NOMO-1 treated with dmso at 0.1 percent for 144 hours (cell line): ENCODE results near the gene NRG3.

ENCODE experiments used
- DNase-seq: peaks from one replicate; lab custom pipeline; 2025; ENCODE audit not compliant: unreplicated experiment; lab: John Stamatoyannopoulos, UW

The NRG3 gene

DNA sequence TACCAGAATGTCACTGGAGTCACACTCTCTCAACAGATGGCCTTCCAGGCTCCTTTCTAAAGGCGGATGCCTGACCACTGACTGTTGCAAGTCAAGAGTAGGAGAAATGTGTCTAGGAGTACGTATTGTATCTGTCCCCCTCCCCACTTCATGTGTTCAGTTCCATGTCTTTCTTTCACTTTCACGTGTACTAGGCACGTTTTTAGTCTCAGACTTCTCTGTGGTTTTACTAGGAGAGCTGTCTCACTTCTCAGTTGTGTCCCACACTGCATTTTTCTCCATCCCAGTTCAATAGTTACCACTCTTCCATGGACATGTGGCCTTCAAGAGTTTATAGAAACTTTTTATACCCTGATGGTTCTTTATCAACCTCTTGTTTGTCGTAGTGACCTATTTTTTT, 893.0 kb downstream of the NRG3 start:
- DNase-seq: no peak

DNA sequence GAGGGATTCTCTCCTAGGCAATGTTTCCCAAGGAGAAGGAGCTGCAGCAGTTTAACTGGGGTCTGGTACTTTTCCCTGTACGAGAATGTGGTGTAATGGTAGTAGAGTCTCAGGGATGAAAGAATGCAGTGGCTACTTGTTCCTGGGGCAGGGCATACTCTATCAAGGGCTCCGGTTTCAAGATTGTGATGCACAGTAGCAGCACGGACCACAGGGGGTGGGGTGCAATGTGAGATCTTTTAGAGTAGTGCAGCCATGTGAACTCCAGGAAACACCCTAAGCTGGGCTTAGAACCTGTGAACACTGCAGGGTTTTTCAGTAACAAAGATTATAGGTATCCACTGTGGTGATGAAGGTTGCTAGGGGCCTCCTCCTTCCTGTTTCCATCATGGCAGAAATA, 903.9 kb downstream of the NRG3 start:
- no peak for DNase-seq

DNA sequence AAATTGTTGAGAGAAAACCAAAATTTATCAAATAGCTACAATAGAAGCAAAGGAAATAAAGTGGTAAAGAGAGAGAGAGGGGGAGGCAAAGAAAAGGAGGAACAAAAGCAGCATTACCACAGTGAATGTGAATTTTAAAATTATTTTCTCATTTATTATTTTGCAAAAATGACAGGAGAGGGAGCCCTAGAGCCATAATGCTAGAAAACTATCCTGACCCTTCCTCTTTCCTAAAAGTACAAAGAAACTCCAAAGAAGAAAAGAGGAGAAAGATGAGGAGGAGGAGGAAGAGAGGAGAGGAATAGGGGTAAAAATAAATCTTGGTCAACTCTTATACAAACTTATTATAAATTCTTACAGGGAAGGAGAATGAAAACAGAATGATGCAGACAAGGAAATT, 921.5 kb downstream of the NRG3 start:
- DNase-seq: no peak

DNA sequence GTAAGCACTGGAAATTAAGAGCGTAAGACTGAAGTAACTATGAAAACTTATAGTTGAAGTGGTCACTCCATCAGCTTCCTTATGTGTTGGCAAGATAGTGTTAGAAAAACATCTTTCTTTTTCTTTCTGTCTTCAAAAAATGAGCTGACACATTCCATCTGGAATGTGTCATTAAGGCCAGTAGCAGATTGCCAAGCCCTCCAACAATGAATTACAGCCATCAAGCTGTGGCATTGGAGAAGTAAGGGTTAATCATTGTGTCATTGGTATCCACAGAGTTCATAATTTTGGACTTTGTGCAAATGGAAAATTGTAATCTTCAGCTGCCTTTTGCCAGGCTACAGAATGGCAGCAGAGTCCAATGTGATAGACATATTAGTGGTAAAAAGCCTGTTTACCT, 926.3 kb downstream of the NRG3 start:
- no peak for DNase-seq

DNA sequence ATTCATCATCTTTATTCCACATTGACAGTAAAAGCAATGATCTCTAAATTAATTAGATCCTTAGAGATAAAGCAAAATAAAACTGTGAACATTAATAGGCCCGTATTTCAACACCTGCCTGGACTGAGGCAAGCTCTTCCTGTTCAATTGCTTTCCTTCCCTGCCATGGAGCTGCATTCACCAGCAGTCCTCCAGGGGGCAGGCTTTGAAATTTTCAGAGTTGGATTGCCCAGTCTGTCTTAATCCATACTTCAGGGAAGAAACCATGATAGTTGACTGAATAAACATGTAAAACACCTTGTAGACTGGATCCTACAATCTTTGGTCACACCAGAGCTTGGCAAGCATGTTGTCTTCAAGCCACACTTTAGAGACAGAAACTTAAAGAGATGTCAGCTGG, 936.6 kb downstream of the NRG3 start:
- no peak for DNase-seq

DNA sequence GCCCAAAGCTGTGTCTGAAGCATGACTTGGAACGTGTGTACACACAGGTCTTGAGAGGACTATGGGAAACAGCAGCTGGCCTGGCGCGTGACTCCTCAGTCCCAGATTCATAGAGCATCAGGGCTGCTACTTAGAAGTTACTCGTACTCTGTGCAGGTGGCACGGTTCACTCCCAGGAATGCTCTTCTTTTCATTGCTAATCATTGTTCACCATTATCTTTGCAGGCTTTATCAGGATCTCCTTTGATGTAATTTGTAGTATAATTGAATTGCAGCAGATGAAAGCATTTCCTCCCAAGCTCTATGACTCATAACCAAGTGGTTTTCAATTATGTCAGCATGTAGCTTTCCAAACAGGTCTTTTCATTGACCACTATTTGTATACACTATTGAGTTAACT, 938.9 kb downstream of the NRG3 start:
- DNase-seq: no peak

DNA sequence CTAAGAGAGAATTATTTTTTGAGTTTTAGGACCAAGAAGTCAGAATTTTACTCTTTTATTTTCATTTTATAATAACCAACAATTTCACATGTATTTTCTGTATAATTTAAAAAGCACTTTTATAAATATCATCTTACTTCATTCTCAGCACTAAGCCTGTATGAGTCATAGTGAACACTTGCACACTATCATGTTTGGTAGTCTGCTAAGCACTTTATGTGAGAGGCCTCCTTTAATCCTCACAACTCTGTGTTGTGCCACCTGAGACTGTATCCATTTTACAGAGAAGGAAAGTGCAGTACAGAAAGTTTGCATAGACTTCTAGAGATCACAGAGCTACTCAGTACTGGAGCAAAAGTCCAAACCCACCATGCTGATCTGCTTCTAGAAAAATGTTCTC, 939.6 kb downstream of the NRG3 start:
- DNase-seq: no peak

DNA sequence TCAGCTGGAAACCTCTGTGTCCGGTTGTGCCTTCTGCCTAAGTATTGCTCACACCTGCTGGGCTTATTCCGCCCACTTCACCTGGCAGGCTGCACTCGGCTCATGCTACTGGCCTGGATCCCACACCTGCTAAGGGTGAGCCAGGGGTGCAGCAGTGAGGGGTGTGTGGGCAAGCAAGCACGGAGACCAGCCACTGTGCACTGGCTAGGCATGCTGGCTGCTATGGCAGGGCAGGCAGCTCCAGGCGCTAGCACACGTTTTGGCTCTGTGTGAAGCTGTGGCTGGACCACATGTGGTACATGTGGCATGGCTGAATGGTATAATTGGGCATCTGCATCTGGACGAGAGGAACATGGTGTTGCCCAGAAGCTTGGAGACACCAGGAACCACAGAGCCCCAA, 940.7 kb downstream of the NRG3 start:
- no peak for DNase-seq

DNA sequence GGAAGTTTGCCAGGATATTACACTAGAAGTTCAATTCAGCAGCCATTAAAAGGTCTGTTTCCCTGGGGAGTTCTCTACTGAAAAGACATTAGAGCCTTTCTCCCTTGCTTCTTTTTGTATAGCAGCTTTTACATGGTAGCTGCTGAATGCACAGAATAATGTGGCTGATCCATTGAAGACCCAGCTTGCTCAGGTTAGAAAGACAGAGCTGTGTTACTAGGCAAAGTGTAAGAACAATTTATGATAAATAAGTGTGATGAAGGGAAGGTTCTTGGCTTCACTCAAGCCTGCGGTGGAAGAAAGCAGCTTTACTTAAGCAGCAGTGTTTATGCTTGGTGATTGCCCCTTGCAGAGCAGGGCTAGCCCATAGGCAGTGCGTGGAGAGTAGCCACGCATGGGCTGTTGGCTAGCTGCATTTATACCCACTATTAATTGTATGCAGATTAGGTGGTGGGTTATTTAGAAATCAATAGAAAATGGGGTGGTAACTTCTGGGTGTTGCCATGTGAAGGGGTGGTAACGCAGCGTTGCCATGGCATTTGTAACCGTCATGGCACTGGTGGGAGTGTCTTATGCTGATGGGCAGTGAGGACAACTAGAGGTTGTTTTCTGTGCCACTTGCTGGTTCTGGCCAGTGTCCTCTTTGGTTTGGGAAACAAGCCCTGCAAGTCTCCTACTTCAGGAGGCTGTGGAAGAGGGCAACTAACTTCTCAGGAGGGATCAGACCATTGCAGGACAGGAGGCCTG, 942.9 kb downstream of the NRG3 start:
- DNase-seq: no peak

DNA sequence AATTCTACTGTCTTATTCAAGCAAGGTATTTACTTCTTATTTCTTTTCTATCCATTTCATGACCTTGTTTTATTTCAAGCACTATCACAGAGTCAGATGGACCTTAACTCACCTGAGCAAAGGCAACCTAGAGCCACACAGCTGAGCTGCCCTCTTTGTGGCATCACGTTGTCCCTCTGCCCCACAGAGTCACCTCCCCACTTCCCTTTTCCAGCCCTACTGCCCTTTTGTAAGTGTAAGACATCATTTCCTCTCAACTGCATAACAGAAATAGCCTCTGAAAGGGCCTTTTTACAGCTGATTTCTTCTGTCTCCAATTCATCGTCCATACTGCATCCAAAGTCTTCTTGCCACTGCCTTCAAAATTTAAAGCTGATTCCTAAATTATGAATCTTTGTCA, 946.0 kb downstream of the NRG3 start:
- DNase-seq: peak; percentile 55

DNA sequence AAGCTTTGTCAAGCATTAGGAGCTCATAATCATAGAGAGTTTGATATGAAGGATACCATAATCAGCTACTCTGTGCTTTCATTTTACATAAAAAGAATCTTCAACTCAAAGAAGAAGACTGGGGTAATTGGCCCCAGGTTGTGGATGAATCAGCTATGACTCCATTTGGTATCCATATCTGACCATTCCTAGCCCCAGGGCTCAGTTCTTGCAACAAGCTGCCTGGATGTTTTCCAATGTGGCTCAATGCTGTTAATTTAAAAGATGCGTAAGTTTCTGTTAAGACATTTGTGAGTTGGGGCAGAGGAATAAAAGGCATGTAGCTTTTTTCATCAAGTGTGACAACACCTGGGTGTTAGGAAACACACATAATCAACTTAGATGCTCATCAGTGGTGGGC, 951.1 kb downstream of the NRG3 start:
- no peak for DNase-seq

DNA sequence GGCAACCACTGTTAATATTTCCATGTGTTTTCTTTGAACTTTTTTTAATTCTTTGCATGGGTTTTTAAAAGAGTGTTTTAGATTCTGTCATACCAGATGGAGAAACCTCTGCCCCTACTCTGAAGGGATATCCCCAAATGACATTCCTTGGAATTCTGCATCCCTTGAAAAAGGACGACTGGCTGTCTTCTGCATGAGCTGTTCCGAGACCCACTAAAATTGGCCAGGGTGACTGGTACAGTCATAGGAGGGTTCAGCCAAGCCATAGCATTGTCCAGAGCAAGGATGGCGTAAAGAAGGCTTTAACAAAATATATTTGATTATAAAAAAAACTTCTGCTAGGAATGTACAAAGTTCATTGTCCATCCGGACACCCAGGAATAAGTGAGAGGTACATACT, 952.9 kb downstream of the NRG3 start:
- DNase-seq: no peak

DNA sequence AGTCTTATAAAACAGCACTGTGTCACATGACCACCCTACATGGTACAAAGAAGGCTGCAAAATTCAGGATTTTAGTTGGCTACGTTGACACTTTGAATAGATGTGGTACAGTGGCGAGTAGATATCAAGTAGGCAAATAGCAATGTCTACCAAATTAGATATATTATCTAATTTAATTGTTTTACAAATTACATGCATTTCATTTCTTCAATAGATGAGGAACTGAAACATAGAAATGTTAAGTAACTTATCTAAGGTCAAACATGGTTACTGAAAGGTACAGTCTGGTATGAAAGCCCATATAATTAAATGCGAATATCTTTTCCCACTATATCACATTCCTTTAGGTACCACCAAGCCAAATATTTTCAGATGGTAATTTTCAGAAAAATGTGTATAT, 972.2 kb downstream of the NRG3 start:
- no peak for DNase-seq

DNA sequence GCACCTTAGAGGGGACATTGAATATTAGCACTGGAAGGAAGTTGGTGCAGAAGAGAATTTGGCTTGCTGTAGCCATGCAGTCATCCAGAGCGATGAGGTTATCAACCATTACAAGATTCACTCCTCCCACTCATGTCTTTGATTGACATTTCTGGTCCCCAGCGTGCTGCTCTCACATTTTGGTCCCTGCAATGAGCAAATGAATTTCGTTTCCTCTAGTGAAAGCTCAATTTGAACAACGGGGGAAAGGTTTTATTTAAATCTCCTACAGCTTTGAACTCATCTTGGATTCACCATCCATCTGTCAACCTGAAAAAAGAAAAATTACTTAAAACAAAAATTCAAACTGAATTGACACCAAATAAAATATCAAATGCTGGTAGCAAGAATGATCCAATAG, 975.2 kb downstream of the NRG3 start:
- no peak for DNase-seq

DNA sequence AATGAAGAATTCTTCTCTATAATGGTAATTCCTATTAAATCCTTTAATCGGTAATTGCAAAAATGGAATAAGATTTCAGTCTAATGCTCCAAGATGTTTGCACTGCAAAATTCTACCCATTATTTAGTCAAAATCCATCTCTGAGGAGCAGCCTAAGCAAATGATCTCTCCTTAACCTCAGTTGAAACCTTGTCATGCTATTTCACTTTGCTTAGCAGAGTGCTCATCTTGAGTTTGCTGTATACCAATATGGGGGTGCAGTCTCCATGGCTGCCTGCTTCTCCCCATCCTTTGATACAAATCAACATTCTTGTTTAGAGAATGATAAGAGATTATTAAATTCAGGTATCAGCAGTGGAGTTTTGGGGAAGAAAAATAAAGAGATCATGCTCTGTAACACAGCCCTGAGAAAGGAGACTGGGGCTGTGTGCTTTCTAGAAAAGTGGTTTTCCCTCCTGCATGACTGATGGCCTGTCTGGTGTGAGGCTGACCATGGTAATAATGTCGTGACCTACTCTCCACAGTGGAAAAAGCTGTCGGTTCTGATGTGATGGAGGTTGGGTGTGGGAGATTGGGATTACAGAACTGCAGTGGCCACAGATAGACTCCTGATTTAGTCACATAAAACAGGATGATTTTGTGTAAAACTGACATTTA, 982.1 kb downstream of the NRG3 start:
- no peak for DNase-seq

DNA sequence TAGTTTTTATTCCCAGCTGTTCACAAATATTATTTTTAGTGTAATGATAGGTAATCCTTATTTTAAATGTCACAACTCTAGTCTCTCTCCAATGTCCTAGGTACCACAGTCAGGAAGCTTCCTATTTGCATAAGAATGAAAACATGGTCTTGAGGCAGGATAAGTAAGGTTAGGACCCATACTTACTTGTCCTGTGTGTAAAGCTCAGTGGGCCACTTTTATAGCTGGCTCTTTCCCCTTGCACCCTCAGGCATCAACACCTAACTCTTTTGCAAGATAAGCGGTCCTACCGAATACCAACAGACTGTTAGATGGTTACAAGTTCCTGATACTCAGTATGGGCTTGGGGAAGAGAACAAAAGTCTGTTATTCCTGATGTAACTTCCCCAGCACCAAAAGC, 986.9 kb downstream of the NRG3 start:
- no peak for DNase-seq

DNA sequence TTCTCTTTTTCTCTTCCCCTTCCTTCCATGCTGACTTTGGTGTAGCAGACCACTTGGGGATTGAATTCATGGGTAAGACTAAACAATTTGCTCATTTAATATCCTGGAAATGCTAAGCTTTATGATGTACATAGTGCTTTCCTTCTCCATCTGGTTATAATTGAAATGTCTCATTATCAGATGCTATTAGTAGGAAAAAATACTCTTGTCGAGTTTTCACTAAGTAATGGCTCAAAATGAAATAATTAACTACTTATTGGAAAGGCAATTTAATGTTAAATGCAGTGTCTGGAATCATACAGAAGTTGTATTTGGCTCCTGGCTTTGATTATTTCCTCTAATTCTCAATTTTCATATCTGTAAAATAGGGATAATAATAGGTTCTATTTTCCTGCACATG, 990.4 kb downstream of the NRG3 start:
- no peak for DNase-seq

DNA sequence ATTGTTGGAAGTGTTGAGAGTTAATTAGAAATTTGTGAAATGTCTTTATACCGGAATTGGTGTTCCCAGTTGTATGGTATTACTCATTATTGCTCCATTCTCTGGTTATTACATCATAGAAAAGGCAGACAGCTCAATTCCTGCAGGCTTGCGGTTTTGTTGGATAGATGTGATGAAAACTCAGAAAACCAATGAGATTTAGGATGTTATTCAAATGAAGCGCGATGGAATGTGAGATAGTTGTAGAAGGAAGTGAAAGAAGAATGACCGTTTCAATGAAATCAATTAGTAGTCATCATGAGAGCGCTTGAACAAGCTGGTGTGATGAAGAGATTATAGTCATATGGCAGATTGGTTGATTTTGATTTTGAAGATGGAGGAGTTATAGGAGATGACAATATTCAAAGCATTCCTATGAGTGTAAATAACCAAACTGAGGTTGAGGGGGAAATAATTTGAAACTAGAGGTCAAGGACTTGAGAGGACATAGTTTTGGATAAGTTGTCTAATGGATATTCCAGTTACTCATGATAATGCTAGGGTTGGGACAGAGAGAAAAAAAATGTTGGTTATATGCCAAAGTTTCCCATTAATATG, 991.5 kb downstream of the NRG3 start:
- peak; percentile 76 for DNase-seq

DNA sequence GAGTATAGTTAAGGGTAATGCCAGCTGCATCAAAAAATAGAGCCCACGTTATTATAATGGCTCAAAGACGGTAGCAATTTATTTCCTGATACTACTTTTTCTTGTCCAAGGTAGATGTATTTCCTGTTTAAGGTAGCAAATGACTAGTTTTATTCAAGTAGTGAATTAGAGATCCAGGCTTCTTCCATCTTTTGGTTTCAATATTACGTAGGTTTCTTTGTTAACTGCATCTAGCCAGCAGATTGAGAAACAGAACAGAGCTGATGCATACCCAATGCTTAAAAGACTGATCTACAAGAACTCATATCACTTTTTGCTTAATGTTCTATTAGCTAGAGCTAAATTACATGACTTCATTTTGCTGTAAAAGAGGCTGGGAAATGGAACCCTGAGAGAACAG, 992.1 kb downstream of the NRG3 start:
- peak; percentile 21 for DNase-seq

DNA sequence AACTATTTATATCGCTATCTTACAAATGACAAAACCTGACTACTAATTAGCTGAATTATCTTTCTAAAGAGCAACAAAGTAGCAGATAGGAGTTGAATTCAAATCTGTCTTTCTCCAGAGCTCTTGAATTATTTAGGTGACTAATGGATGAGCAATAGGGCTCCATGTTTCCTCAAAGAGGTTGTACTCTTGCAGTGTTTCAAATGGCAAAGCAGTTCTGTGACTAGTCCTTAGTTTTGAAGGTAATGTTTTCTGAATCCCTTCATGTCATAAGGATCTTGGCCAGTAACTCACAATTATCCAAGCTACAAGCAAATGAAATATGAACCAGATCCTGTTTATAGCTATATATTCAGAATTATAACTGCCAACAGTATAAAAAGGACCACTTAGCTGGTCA, 999.7 kb downstream of the NRG3 start:
- DNase-seq: no peak

DNA sequence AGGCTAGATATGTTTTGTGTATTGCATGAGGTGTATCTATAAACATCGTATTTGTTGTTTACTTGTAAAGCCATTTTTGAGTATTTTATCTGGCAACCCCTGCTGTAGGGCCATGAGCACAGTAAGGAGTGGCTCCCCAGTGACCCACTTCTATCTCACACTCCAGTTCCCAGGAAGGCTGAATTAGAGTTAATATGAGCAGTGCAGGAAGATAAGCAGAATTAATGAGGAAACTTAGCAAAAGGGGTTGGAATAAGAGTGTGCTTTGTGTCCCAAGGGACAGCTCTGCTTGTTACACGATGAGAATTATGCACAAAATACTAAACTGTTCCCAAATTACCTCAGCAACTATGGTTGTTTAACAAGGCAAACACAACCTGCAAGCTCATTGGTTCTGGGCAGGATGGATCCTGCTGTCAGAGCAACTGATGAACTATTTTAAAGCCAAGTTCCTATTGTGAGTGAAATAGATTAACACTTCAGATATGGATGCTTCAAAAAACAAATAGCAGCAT, 1005.8 kb downstream of the NRG3 start:
- DNase-seq: no peak

DNA sequence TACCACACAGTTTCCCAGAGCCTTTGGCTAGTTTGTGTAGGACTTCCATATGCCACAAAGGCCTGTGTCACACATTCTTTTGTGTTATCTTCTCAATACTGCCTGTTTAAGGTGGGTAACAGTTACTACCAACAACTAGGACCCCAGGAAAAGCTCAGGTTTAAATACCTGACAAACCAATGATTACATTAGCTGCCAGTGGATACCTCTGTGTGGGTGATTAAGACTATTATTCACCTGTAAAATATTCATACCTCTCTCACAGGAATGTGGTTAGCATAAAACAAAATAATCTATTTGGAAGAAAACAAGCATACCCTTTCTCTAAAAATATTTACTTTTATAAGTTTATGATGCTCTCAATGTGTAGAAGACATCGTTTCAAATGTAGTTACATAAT, 1007.7 kb downstream of the NRG3 start:
- no peak for DNase-seq
